Measurements from ENCODE around the gene YES1.
"Not testable (repeated sequence)": the region's sequence is repeated elsewhere in the genome, so short reads cannot be mapped to it uniquely, and the experiment has no call there.

YES1 gene

DNA sequence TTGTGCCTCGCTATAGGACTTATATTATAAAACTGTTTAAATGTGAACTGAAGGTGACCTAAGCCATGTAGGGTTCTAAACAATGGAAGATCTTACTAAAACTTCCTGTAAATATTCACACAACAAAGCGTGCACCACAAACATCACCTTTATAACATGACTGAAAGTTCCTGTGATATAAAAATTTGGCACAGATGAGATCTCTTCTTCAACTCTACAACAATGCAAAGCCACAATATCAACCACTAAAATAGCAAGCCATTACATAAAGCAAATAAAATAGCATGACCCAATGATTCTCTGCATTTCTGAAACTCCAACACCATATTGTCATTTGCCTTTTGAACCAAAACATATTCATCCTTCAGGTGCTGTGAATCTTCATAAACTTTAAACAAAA is 3.5 kb downstream of the YES1 start:
- no peak overlapping the region for H3K4me3 ChIP-seq (ENCODE audit: low read depth, low read length)
- TF ChIP-seq, protein P1, sequence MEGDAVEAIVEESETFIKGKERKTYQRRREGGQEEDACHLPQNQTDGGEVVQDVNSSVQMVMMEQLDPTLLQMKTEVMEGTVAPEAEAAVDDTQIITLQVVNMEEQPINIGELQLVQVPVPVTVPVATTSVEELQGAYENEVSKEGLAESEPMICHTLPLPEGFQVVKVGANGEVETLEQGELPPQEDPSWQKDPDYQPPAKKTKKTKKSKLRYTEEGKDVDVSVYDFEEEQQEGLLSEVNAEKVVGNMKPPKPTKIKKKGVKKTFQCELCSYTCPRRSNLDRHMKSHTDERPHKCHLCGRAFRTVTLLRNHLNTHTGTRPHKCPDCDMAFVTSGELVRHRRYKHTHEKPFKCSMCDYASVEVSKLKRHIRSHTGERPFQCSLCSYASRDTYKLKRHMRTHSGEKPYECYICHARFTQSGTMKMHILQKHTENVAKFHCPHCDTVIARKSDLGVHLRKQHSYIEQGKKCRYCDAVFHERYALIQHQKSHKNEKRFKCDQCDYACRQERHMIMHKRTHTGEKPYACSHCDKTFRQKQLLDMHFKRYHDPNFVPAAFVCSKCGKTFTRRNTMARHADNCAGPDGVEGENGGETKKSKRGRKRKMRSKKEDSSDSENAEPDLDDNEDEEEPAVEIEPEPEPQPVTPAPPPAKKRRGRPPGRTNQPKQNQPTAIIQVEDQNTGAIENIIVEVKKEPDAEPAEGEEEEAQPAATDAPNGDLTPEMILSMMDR (IDR thresholded peaks at IDR 0.05; ENCODE audit: insufficient read depth, low read depth, low read length, missing control alignments): no peak
- DNase-seq (ENCODE audit: low read depth): no peak

- TF ChIP-seq, protein P1 (IDR thresholded peaks at IDR 0.05; ENCODE audit: insufficient read depth, low read depth, low read length, missing control alignments): no peak
- H3K4me3 ChIP-seq (ENCODE audit: low read depth, low read length): no peak overlapping the region
- no peak for DNase-seq (ENCODE audit: low read depth)
These were observed 4.0 kb downstream of the YES1 start for GRCh38 chr18:808086-808485.

DNA sequence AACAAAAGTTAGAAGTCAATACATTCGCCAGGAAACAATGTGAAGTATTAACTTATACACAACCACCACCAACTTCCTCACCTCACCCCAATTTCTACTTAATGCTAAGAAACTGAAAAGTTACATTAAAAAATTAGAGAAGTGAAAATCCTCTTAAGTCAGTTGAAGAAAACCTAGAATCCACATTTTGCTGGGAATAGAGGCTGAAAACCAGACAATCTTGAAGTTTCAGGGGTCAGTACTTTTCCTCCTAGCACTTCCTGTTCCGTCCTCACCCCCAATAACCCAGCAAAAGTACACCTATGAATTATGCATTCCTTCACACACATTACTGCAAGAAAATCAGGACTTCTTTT is 6.3 kb downstream of the YES1 start:
- TF ChIP-seq, protein P1 (IDR thresholded peaks at IDR 0.05; ENCODE audit: insufficient read depth, low read depth, low read length, missing control alignments): no peak
- peak overlapping the region; percentile 38 for H3K4me3 ChIP-seq (ENCODE audit: low read depth, low read length)
- DNase-seq (ENCODE audit: low read depth): peak; percentile 25

DNA sequence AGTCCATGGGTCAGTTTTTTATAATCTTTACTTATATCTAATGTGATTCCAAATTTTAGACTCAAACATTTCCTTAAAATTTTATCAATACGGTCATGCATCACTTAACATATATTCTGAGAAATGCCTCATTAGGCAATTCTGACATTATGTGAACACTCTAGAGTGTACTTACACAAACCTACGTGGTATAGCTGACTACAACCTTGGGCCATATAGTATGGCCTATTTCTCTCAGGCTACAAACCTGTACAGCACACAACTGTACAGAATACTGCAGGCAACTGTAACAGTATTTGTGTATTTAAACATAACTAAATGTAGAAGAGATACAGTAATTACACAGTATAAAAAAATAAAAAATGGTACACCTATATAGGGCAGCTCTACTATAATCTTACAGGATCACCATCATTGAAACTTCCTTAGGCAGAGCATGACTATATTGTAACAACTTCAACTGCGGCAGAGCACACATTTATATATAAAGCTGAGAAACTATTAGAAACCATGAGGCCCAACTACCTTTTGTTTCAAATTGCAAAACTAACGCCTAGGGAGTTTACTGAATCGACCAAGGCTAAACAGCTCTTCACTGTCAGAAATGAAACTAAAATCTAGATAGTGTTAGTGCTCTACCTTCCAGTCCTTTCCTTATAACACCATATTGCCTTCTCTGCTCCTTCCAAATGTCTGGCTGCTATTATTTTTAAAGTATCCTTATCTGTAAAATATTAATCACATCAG is 6.9 kb downstream of the YES1 start:
- peak overlapping the region; percentile 38 for H3K4me3 ChIP-seq (ENCODE audit: low read depth, low read length)
- DNase-seq (ENCODE audit: low read depth): peak; percentile 38
- TF ChIP-seq, protein P1 (IDR thresholded peaks at IDR 0.05; ENCODE audit: insufficient read depth, low read depth, low read length, missing control alignments): no peak

DNA sequence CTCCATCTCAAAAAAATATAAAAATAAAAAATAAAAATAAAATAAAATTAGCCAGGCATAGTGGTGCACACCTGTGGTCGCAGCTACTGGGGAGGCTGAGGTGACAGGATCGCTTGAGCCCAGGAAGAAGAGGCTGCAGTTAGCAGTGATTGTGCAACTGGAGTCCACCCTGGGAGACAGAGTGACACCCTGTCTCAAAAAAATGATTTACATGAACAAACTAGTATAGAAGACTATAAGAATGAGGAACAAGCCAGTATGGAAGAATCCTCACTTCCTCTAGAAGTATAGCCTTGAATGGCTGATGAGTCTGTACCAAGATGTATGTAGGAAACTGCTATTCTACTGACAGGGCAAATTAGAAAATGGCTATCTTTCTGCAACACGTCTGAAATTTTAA is 10.9 kb downstream of the YES1 start:
- no peak for DNase-seq (ENCODE audit: low read depth)
- TF ChIP-seq, protein P1 (IDR thresholded peaks at IDR 0.05; ENCODE audit: insufficient read depth, low read depth, low read length, missing control alignments): no peak

GRCh38 chr18:799943-800342 is 12.1 kb downstream of the YES1 start:
- no peak overlapping the region for H3K4me3 ChIP-seq (ENCODE audit: low read depth, low read length)
- TF ChIP-seq, protein P1 (IDR thresholded peaks at IDR 0.05; ENCODE audit: insufficient read depth, low read depth, low read length, missing control alignments): no peak
- DNase-seq (ENCODE audit: low read depth): no peak

More for the DNA sequence above, 10.9 kb downstream of the YES1 start:
- H3K4me3 ChIP-seq (ENCODE audit: low read depth, low read length): no peak overlapping the region

GRCh38 chr18:795383-795782 is 16.7 kb downstream of the YES1 start:
- not testable (repeated sequence) for DNase-seq (ENCODE audit: low read depth); H3K4me3 ChIP-seq (ENCODE audit: low read depth, low read length)
